Subcutaneous adipose tissue (tissue), 4 donors: ENCODE results near the gene PRDX1. TPM values are rescaled to one million over a fixed set of nuclear protein-coding genes. Genes with fewer than 3 reads are reported as not detected.

ENCODE experiments used
- CTCF ChIP-seq: fragments of 450-650 bp; IDR thresholded peaks from one replicate; pipeline ENCODE4 v1.5.1; 2016; ENCODE audit warnings: low read depth, mild to moderate bottlenecking, control low read depth, antibody characterized with exemption, moderate library complexity
- total RNA-seq, 4 donors: library from RNA; depleted of rRNA; stranded (reverse); fragments of >200 nt; gene quantifications; one replicate each; pipeline ENCODE4 v1.1.0, GENCODE V29; 2016

PRDX1 gene
- total RNA-seq, 4 donors from 2014 or later = 159 to 328 (median 216) TPM

- TF ChIP-seq CTCF = no peak
Observed at GRCh38 chr1:45477646-45478045, 44.0 kb downstream of the PRDX1 start.

GRCh38 chr1:45473302-45473701 lies 48.4 kb downstream of the PRDX1 start:
- TF ChIP-seq CTCF = no peak

GRCh38 chr1:45470306-45470798 lies 51.3 kb downstream of the PRDX1 start:
- TF ChIP-seq CTCF = no peak

GRCh38 chr1:45465277-45465676 lies 56.4 kb downstream of the PRDX1 start:
- TF ChIP-seq CTCF = no peak

Other genes starting within 250 kb of the PRDX1 start
- gene HPDL, start 195.0 kb downstream of the PRDX1 start, total RNA-seq = under 1 TPM in 1 of 4 donors, not detected in 3; 0.22 TPM
- gene TOE1, start 181.7 kb downstream of the PRDX1 start, total RNA-seq = 1 to 10 TPM; 5.4 to 7.7 (median 6.9) TPM
- gene MUTYH, start 181.4 kb downstream of the PRDX1 start, total RNA-seq = 10 to 100 TPM in 2 of 4 donors, 1 to 10 TPM in 2; 6.4 to 17.0 (median 10.3) TPM
- 10 to 100 TPM in 1 of 4 donors, 1 to 10 TPM in 3; 2.8 to 10.7 (median 6.5) TPM for gene TESK2, start 30.7 kb downstream of the PRDX1 start, total RNA-seq
- gene CCDC163, start 21.8 kb downstream of the PRDX1 start, total RNA-seq = under 1 TPM in 2 of 4 donors, not detected in 2; 0.49 to 0.68 TPM
- gene MMACHC, start 21.6 kb downstream of the PRDX1 start, total RNA-seq = 1 to 10 TPM in 3 of 4 donors, under 1 TPM in 1; 0.88 to 4.2 (median 2.8) TPM
- gene AKR1A1, start 28.9 kb upstream of the PRDX1 start, total RNA-seq = 10 to 100 TPM; 57.8 to 91.3 (median 82.1) TPM
- gene NASP, start 62.2 kb upstream of the PRDX1 start, total RNA-seq = 100 to 1,000 TPM in 1 of 4 donors, 10 to 100 TPM in 3; 43.0 to 106 (median 79.2) TPM
- 1 to 10 TPM in 3 of 4 donors, not detected in 1; 1.0 to 4.1 (median 1.3) TPM for gene CCDC17, start 102.2 kb upstream of the PRDX1 start, total RNA-seq
- gene GPBP1L1, start 164.6 kb upstream of the PRDX1 start, total RNA-seq = 100 to 1,000 TPM in 3 of 4 donors, 10 to 100 TPM in 1; 85.3 to 124 (median 109) TPM
- gene TMEM69, start 166.3 kb upstream of the PRDX1 start, total RNA-seq = 10 to 100 TPM; 17.0 to 29.4 (median 18.4) TPM
- 10 to 100 TPM in 2 of 4 donors, 1 to 10 TPM in 2; 7.3 to 11.4 (median 10.1) TPM for gene IPP, start 228.8 kb upstream of the PRDX1 start, total RNA-seq